ENCODE data around the gene LYPD6B.

DNA sequence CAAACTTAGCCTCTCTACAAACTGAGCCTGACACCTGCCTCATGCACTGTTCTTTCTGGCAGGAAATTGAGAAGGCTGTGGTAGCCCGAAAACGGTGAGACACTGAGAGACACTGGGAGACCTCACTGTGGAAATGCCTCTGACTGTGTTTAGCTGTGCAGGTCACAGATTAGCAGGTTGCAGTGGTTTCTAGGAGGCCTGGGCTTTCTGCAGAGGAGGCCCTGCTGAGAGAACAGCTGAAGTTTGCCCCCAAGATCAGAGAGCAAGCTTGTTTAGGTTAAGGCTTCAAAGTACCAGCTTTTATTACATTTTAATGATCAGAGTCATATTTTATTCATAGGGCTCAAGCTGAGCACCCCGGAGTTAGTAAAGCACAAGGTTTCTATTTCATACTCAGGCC is 223.2 kb downstream of the LYPD6B start:
- TF ChIP-seq, protein P1, sequence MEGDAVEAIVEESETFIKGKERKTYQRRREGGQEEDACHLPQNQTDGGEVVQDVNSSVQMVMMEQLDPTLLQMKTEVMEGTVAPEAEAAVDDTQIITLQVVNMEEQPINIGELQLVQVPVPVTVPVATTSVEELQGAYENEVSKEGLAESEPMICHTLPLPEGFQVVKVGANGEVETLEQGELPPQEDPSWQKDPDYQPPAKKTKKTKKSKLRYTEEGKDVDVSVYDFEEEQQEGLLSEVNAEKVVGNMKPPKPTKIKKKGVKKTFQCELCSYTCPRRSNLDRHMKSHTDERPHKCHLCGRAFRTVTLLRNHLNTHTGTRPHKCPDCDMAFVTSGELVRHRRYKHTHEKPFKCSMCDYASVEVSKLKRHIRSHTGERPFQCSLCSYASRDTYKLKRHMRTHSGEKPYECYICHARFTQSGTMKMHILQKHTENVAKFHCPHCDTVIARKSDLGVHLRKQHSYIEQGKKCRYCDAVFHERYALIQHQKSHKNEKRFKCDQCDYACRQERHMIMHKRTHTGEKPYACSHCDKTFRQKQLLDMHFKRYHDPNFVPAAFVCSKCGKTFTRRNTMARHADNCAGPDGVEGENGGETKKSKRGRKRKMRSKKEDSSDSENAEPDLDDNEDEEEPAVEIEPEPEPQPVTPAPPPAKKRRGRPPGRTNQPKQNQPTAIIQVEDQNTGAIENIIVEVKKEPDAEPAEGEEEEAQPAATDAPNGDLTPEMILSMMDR (conservative IDR thresholded peaks at IDR 0.05; ENCODE audit: low read depth, low read length) = no peak
- no peak for TF ChIP-seq EZH2phosphoT487 (IDR thresholded peaks at IDR 0.05; ENCODE audit: borderline replicate concordance, low read length)

Data from PC-3 (cell line).